Body of pancreas (tissue), 4 donors: ENCODE data around the gene STRADA.

Experiments
- POLR2A ChIP-seq, 3 donors: fragments of 450-650 bp; IDR thresholded peaks; one replicate each; pipeline ENCODE4 v1.6.1; 2016; ENCODE audit warnings: antibody characterized with exemption in 3 of 3, mild to moderate bottlenecking in 2 of 3
- TF ChIP-seq, protein P1 (sequence below), 7 experiments: fragments of 450-650 bp in 4 of 7; fragments of 200-600 bp in 3 of 7; sonication (generic) in 3 of 7; IDR thresholded peaks; one replicate each; pipeline ENCODE4 v1.5.1; 2016 to 2019; ENCODE audit warnings: antibody characterized with exemption in 7 of 7

- TF ChIP-seq, protein P1, sequence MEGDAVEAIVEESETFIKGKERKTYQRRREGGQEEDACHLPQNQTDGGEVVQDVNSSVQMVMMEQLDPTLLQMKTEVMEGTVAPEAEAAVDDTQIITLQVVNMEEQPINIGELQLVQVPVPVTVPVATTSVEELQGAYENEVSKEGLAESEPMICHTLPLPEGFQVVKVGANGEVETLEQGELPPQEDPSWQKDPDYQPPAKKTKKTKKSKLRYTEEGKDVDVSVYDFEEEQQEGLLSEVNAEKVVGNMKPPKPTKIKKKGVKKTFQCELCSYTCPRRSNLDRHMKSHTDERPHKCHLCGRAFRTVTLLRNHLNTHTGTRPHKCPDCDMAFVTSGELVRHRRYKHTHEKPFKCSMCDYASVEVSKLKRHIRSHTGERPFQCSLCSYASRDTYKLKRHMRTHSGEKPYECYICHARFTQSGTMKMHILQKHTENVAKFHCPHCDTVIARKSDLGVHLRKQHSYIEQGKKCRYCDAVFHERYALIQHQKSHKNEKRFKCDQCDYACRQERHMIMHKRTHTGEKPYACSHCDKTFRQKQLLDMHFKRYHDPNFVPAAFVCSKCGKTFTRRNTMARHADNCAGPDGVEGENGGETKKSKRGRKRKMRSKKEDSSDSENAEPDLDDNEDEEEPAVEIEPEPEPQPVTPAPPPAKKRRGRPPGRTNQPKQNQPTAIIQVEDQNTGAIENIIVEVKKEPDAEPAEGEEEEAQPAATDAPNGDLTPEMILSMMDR (IDR thresholded peaks at IDR 0.05): no peak
- no peak for TF ChIP-seq POLR2A (IDR thresholded peaks at IDR 0.05)
These were observed 45.7 kb downstream of the STRADA start for GRCh38 chr17:63695889-63696288.
